ENCODE measurements around the gene SNX15. TPM values are rescaled to one million over a fixed set of nuclear protein-coding genes. Genes with fewer than 3 reads are reported as not detected.

The SNX15 gene
- total and polyA plus RNA-seq, 2 donors (not counting 1 experiment from before 2014, with no cell fraction given): 26.0 to 28.5 TPM

DNA sequence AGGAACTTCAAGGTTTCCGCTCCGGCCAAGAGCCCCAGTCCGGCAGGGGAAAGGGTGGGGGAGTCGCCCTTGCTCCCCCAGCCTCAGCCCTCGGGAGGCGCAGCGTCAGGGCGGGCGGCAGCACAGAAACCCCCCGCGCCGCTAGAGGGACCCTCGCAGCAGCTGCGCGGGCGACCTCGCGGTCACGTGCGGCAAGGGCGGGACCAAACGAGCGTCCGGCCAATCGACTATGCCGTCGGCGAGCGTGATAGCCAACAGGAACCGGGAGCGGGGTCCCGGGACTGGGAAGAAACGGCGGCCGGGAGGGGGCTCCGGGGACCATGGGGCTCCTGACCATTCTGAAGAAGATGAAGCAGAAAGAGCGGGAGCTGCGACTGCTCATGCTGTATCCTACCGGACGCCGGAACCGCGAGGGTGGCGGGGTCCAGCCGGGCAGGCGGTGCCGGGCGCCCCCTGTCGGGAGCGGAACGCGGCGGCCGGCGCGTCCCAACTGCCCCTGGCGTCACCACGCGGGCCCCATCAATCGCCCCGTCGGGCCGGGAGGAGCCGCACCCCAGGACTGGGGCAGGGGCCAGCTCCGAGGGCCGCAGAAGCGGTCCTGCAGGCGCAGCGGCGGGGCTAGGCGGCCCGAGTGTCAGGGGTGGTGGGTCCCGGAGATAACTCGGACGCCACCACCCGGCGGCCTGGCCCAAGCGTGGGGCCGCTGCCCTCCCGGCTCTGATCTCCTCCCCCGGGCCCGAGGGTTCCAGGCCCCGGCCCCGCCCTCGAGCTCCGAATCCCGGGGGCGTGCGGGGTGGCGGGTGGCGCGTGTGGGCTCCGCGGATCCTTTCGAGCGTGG lies 13.1 kb upstream of the SNX15 start, which contains the start of gene ARL2:
ARL2 (plus strand) TSS at position 273 of the 838 bp plus-strand sequence; CDS start at position 321, 48 bp downstream.
- H3K9ac ChIP-seq (ENCODE audit: low read length): peak within 1 kb of the TSS; percentile 80
- H3K9me3 ChIP-seq (ENCODE audit: control extremely low read depth in 1 of 3, control insufficient read depth in 2 of 3, insufficient read depth in 1 of 3, low read length in 2 of 3): no peaks in the 10 kb centered on the region
- H3K4me2 ChIP-seq (replicated peaks; ENCODE audit: low read depth, low read length, poor library complexity, severe bottlenecking): peak within 1 kb of the TSS; percentile 82
- H3K27me3 ChIP-seq (replicated peaks in 1 of 4; ENCODE audit: control extremely low read depth in 1 of 4, control insufficient read depth in 3 of 4, insufficient read depth in 4 of 4, low read length in 3 of 4): no peaks in the 10 kb centered on the region
- peaks cover 0 to 8% of the 10 kb centered on the region in 2 experiments for H3K36me3 ChIP-seq (replicated peaks in 1 of 2; ENCODE audit: control extremely low read depth in 1 of 2, control insufficient read depth in 1 of 2, extremely low read depth in 1 of 2, insufficient read depth in 2 of 2, low read length in 1 of 2)
- H3K27me3 Mint-ChIP-seq: no peaks in the 10 kb centered on the region
- H3K79me2 ChIP-seq (ENCODE audit: control insufficient read depth, insufficient read depth, low read length): peaks cover 35% of the 10 kb centered on the region
- peaks cover 23% of the 10 kb centered on the region for H3K4me1 Mint-ChIP-seq
- ATAC-seq (ENCODE audit: low read depth) (peak; percentile 80), DNase-seq (peak; percentile 96)
- TF ChIP-seq, protein P1, sequence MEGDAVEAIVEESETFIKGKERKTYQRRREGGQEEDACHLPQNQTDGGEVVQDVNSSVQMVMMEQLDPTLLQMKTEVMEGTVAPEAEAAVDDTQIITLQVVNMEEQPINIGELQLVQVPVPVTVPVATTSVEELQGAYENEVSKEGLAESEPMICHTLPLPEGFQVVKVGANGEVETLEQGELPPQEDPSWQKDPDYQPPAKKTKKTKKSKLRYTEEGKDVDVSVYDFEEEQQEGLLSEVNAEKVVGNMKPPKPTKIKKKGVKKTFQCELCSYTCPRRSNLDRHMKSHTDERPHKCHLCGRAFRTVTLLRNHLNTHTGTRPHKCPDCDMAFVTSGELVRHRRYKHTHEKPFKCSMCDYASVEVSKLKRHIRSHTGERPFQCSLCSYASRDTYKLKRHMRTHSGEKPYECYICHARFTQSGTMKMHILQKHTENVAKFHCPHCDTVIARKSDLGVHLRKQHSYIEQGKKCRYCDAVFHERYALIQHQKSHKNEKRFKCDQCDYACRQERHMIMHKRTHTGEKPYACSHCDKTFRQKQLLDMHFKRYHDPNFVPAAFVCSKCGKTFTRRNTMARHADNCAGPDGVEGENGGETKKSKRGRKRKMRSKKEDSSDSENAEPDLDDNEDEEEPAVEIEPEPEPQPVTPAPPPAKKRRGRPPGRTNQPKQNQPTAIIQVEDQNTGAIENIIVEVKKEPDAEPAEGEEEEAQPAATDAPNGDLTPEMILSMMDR (IDR thresholded peaks at IDR 0.05): peak; percentile 85
- no peak for TF ChIP-seq EZH2 (IDR thresholded peaks at IDR 0.05; ENCODE audit: borderline replicate concordance, insufficient read depth, low read depth, low read length, poor library complexity, severe bottlenecking)
- intact Hi-C loops (cut with micrococcal nuclease): loop anchor here (1.0 to 5.0 kb wide), 13 partner anchors 13 to 247 kb away; partner anchors contain the start of genes ATG2A, CAPN1, CDCA5 and MAJIN
- H3K4me3 ChIP-seq (ENCODE audit: control extremely low read depth in 1 of 5, extremely low read depth in 1 of 5, insufficient read depth in 1 of 5, low read depth in 2 of 5, low read length in 4 of 5): peak within 1 kb of the TSS; percentile 38 to 92 (median 83)
- peaks cover 9 to 35% of the 10 kb centered on the region in 2 donors for H3K4me1 ChIP-seq (ENCODE audit: control insufficient read depth in 2 of 2, insufficient read depth in 2 of 2, low read length in 2 of 2)
- H2AFZ ChIP-seq (ENCODE audit: insufficient read depth, low read depth, low read length, poor library complexity, severe bottlenecking): peak within 1 kb of the TSS; percentile 74
- H3K27ac Mint-ChIP-seq: peak within 1 kb of the TSS; percentile 98
- no peaks in the 10 kb centered on the region for H3K9me3 Mint-ChIP-seq (ENCODE audit: insufficient read depth)
- POLR2A ChIA-PET: interaction anchor here (0.5 to 1.9 kb wide), 15 partner anchors 14 to 1346 kb away, joined by 3 to 8 read pairs (median 3); partner anchors contain the start of genes FAU, MRPL49, TM7SF2 and VPS51
- under 1% methylated on average over 96 of the region's 96 CpGs for WGBS (ENCODE audit: insufficient coverage)
- H3K4me3 Mint-ChIP-seq: peak within 1 kb of the TSS; percentile 92
- CTCF ChIA-PET: interaction anchor here (0.5 to 5.0 kb wide), 32 partner anchors 10 to 325 kb away, joined by 3 to 36 read pairs (median 4); partner anchors contain the start of genes BATF2, CAPN1, FAU and MRPL49
- no peaks in the 10 kb centered on the region for H4K20me1 ChIP-seq (ENCODE audit: control insufficient read depth, insufficient read depth, low read length, poor library complexity, severe bottlenecking)
- peak within 1 kb of the TSS; percentile 93 to 98 for H3K27ac ChIP-seq (ENCODE audit: low read length in 2 of 2)

All from B cell (primary cell).